HepG2 (cell line): ENCODE results near the gene TRPV4. TPM values are rescaled to one million over a fixed set of nuclear protein-coding genes. Genes with fewer than 3 reads are reported as not detected.

Source experiments
- ARNT2 ChIP-seq: sonication (generic); formaldehyde crosslinking; IDR thresholded peaks from 2 replicates; pipeline ENCODE4 v1.8.0; 2022; ENCODE audit warnings: mild to moderate bottlenecking, low read depth, missing genetic modification reagents, moderate library complexity
- ATAD3A ChIP-seq: sonication (generic); formaldehyde crosslinking; IDR thresholded peaks from 2 replicates; pipeline ENCODE4 v1.4.0; 2020; ENCODE audit warnings: missing genetic modification reagents
- CENPBD1 ChIP-seq: sonication (generic); formaldehyde crosslinking; IDR thresholded peaks from 2 replicates; pipeline ENCODE4 v1.8.0; 2022; ENCODE audit warnings: missing genetic modification reagents, low read depth, mild to moderate bottlenecking, borderline replicate concordance
- FLYWCH1 ChIP-seq: sonication (generic); formaldehyde crosslinking; IDR thresholded peaks from 2 replicates; pipeline ENCODE4 v1.8.1; 2023; ENCODE audit warnings: mild to moderate bottlenecking, missing genetic modification reagents
- GFI1 ChIP-seq: sonication (generic); formaldehyde crosslinking; IDR thresholded peaks from 2 replicates; pipeline ENCODE4 v1.5.0; 2020; ENCODE audit warnings: missing genetic modification reagents, mild to moderate bottlenecking, borderline replicate concordance
- GZF1 ChIP-seq: sonication (generic); formaldehyde crosslinking; IDR thresholded peaks from 2 replicates; pipeline ENCODE4 v1.5.1; 2020; ENCODE audit warnings: mild to moderate bottlenecking, missing genetic modification reagents
- HDAC1 ChIP-seq: sonication (generic); formaldehyde crosslinking; IDR thresholded peaks from 2 replicates; pipeline ENCODE4 v1.5.1; 2020; ENCODE audit warnings: mild to moderate bottlenecking, missing genetic modification reagents
- NKX3-1 ChIP-seq: sonication (generic); formaldehyde crosslinking; IDR thresholded peaks from 2 replicates; pipeline ENCODE4 v1.5.0; 2020; ENCODE audit warnings: missing genetic modification reagents
- PATZ1 ChIP-seq: sonication (generic); formaldehyde crosslinking; IDR thresholded peaks from 2 replicates; pipeline ENCODE4 v1.4.0; 2020; ENCODE audit warnings: missing genetic modification reagents
- PAX8 ChIP-seq: sonication (generic); formaldehyde crosslinking; IDR thresholded peaks from 2 replicates; pipeline ENCODE4 v1.8.0; 2022; ENCODE audit warnings: mild to moderate bottlenecking, missing genetic modification reagents, borderline replicate concordance
- RELA ChIP-seq: sonication (generic); formaldehyde crosslinking; IDR thresholded peaks from 2 replicates; pipeline ENCODE4 v1.4.0; 2020; ENCODE audit warnings: missing genetic modification reagents
- RXRB ChIP-seq: IDR thresholded peaks from 2 replicates; pipeline ENCODE4 v1.6.1; 2016; ENCODE audit warnings: borderline replicate concordance, missing genetic modification reagents, missing compliant biosample characterization
- SP5 ChIP-seq: IDR thresholded peaks from 2 replicates; pipeline ENCODE4 v1.6.1; 2016; ENCODE audit warnings: low read depth, borderline replicate concordance
- SRSF9 ChIP-seq: fragments of 200-400 bp; formaldehyde crosslinking; IDR thresholded peaks from 2 replicates; pipeline ENCODE4 v1.6.1; 2018; ENCODE audit warnings: borderline replicate concordance, mild to moderate bottlenecking, low read depth, low read length; ENCODE audit not compliant: insufficient read depth, poor library complexity, severe bottlenecking
- SYNCRIP ChIP-seq: fragments of 200-400 bp; formaldehyde crosslinking; IDR thresholded peaks from 2 replicates; pipeline ENCODE4 v1.6.1; 2018; ENCODE audit warnings: mild to moderate bottlenecking, low read depth, low read length; ENCODE audit not compliant: insufficient read depth
- TEF ChIP-seq: sonication (generic); formaldehyde crosslinking; IDR thresholded peaks from 2 replicates; pipeline ENCODE4 v1.5.0; 2020; ENCODE audit warnings: missing genetic modification reagents
- ZKSCAN1 ChIP-seq: fragments of 150-350 bp; IDR thresholded peaks from 2 replicates; pipeline ENCODE4 v1.6.1; 2014; ENCODE audit warnings: low read length
- ZNF512 ChIP-seq: sonication (generic); formaldehyde crosslinking; IDR thresholded peaks from 2 replicates; pipeline ENCODE4 v1.4.0; 2020; ENCODE audit warnings: mild to moderate bottlenecking, missing genetic modification reagents
- ZNF530 ChIP-seq: sonication (generic); formaldehyde crosslinking; IDR thresholded peaks from 2 replicates; pipeline ENCODE4 v1.5.0; 2020; ENCODE audit warnings: low read depth, mild to moderate bottlenecking, missing genetic modification reagents
- ZNF576 ChIP-seq: sonication (generic); formaldehyde crosslinking; IDR thresholded peaks from 2 replicates; pipeline ENCODE4 v1.4.0; 2020; ENCODE audit warnings: mild to moderate bottlenecking, missing genetic modification reagents
- ZNF580 ChIP-seq: IDR thresholded peaks from 2 replicates; pipeline ENCODE4 v1.6.1; 2016; ENCODE audit warnings: low read depth, borderline replicate concordance
- ZNF83 ChIP-seq: sonication (generic); formaldehyde crosslinking; IDR thresholded peaks from 2 replicates; pipeline ENCODE4 v1.4.0; 2020; ENCODE audit warnings: missing genetic modification reagents, mild to moderate bottlenecking, borderline replicate concordance
- ZSCAN22 ChIP-seq: sonication (generic); formaldehyde crosslinking; IDR thresholded peaks from 2 replicates; pipeline ENCODE4 v1.4.0; 2020; ENCODE audit warnings: mild to moderate bottlenecking, missing genetic modification reagents
- ZSCAN29 ChIP-seq: sonication (generic); formaldehyde crosslinking; conservative IDR thresholded peaks from 2 replicates; pipeline ENCODE4 v1.4.0; 2020; ENCODE audit warnings: mild to moderate bottlenecking, missing genetic modification reagents
- polyA plus RNA-seq, 8 experiments: library from polyadenylated mRNA; depleted of rRNA in 3 of 8; stranded (reverse) in 7 of 8; unstranded in 1 of 8; fragments of >200 nt; fragmentation: Illumina TruSeq in 4 of 8; extraction: Trizol in 4 of 8; gene quantifications; 2 replicates each; pipeline versions ENCODE4 v1.2.1 to v1.2.3, GENCODE V29; 2011 to 2016; ENCODE audit warnings: low read depth in 4 of 8, missing spikeins in 1 of 8, mixed read lengths in 1 of 8; ENCODE audit not compliant: insufficient read depth in 1 of 8
- total RNA-seq, 5 experiments: library from RNA; depleted of rRNA; stranded (reverse); fragments of >200 nt; fragmentation: Illumina TruSeq; extraction: Trizol; gene quantifications; 2 replicates each; pipeline ENCODE4 v1.2.3, GENCODE V29; 2016; ENCODE audit warnings: low read depth in 1 of 5

TRPV4 gene
- total and polyA plus RNA-seq, 2 of the 13 experiments (the other 11 are each of a cell fraction or from before 2014, with no cell fraction given), result 0.66 to 4.7 TPM

GRCh38 chr12:109863847-109864712 lies 30.9 kb upstream of the TRPV4 start (continued):
- TF ChIP-seq NKX3-1 (CRISPR knock-in tag) (no peak), ZNF530 (no peak), ZSCAN29 (peak; percentile 89; the same call in 1 of the 2 replicates), ARNT2 (no peak), SYNCRIP (no peak), CENPBD1 (CRISPR knock-in tag) (no peak), ATAD3A (CRISPR knock-in tag) (no peak), RELA (no peak), GZF1 (peak; percentile 81; the same call in 1 of the 2 replicates), FLYWCH1 (no peak), RXRB (peak; percentile 85), PAX8 (no peak), HDAC1 (peak; percentile 94), ZNF83 (CRISPR knock-in tag) (0 out of 2 replicates have a peak, but pooled peaks have one; percentile 21), PATZ1 (CRISPR knock-in tag) (peak; percentile 47; the same call in 1 of the 2 replicates), GFI1 (peak; percentile 97), ZSCAN22 (no peak), ZNF512 (CRISPR knock-in tag) (no peak), ZNF580 (peak; percentile 78; the same call in 1 of the 2 replicates), SRSF9 (no peak), SP5 (CRISPR knock-in tag) (peak; percentile 50; the same call in 1 of the 2 replicates), ZKSCAN1 (no peak), ZNF576 (no peak), TEF (CRISPR knock-in tag) (no peak)
